Esophagus (tissue), 2 donors: Measurements from ENCODE around the gene SRGN. TPM values are rescaled to one million over a fixed set of nuclear protein-coding genes. Genes with fewer than 3 reads are reported as not detected.

Experiments
- H3K27ac ChIP-seq, 2 donors: one replicate each; pipeline ENCODE4 v1.5.1; 2013; ENCODE audit warnings: low read depth in 2 of 2, mild to moderate bottlenecking in 2 of 2, inconsistent platforms in 1 of 2, low read length in 1 of 2, moderate library complexity in 1 of 2
- H3K27me3 ChIP-seq, 2 donors: one replicate each; pipeline ENCODE4 v1.6.1; 2013; ENCODE audit warnings: low read length in 2 of 2, control low read depth in 1 of 2, mild to moderate bottlenecking in 1 of 2; ENCODE audit not compliant: insufficient read depth in 2 of 2, control insufficient read depth in 1 of 2
- H3K36me3 ChIP-seq, 2 donors: one replicate each; pipeline ENCODE4 v1.6.1; 2013; ENCODE audit warnings: low read length in 1 of 2; ENCODE audit not compliant: control insufficient read depth in 2 of 2, insufficient read depth in 2 of 2
- H3K4me1 ChIP-seq, 2 donors: one replicate each; pipeline ENCODE4 v1.6.1; 2013; ENCODE audit warnings: low read length in 1 of 2; ENCODE audit not compliant: control insufficient read depth in 2 of 2, insufficient read depth in 2 of 2
- H3K4me3 ChIP-seq, 2 donors: one replicate each; pipeline ENCODE4 v1.5.1; 2013; ENCODE audit warnings: low read length in 2 of 2, mild to moderate bottlenecking in 2 of 2, low read depth in 1 of 2, moderate library complexity in 1 of 2
- H3K9me3 ChIP-seq, 2 donors: one replicate each; pipeline ENCODE4 v1.6.1; 2013; ENCODE audit warnings: mild to moderate bottlenecking in 2 of 2, low read depth in 1 of 2, low read length in 1 of 2, moderate library complexity in 1 of 2; ENCODE audit not compliant: control insufficient read depth in 2 of 2, insufficient read depth in 1 of 2
- WGBS, 2 donors: extraction: QIAGEN DNeasy Blood & Tissue Kit; methylation state at CpG; one replicate each; pipeline ENCODE4 v1.1.7; 2013; 5-methylcytosine and 5-hydroxymethylcytosine counted together
- polyA plus RNA-seq, 2 donors: library from polyadenylated mRNA; stranded (reverse); fragments of 200-250 nt; gene quantifications; one replicate each; pipeline ENCODE4 v1.2.3, GENCODE V29; 2013
- donor health status: healthy with polysubstance abuse.
- donor health status: Bipolar disorder and iron deficiency.

Gene SRGN
- polyA plus RNA-seq, 2 donors, result 7.3 to 14.9 TPM

- no peaks in the 10 kb centered on the region for H3K36me3 ChIP-seq
- 86 to 88% methylated on average over 19 of the region's 19 CpGs for WGBS, 2 donors
- no peak overlapping the region for H3K4me3 ChIP-seq
- H3K9me3 ChIP-seq, result no peaks in the 10 kb centered on the region
- no peak overlapping the region for H3K27ac ChIP-seq
- H3K27me3 ChIP-seq, result no peaks in the 10 kb centered on the region
- no peaks in the 10 kb centered on the region for H3K4me1 ChIP-seq
These were observed 18.5 kb upstream of the SRGN start for GRCh38 chr10:69069090-69070042.

- H3K4me3 ChIP-seq, result no peak overlapping the region
- H3K4me1 ChIP-seq, result no peaks in the 10 kb centered on the region
- no peaks in the 10 kb centered on the region for H3K36me3 ChIP-seq
- no peaks in the 10 kb centered on the region for H3K27me3 ChIP-seq
- no peaks in the 10 kb centered on the region for H3K9me3 ChIP-seq
- no peak overlapping the region for H3K27ac ChIP-seq
- 86 to 90% methylated on average over 4 of the region's 4 CpGs for WGBS, 2 donors
These were observed 17.0 kb upstream of the SRGN start for GRCh38 chr10:69070951-69071350.

DNA sequence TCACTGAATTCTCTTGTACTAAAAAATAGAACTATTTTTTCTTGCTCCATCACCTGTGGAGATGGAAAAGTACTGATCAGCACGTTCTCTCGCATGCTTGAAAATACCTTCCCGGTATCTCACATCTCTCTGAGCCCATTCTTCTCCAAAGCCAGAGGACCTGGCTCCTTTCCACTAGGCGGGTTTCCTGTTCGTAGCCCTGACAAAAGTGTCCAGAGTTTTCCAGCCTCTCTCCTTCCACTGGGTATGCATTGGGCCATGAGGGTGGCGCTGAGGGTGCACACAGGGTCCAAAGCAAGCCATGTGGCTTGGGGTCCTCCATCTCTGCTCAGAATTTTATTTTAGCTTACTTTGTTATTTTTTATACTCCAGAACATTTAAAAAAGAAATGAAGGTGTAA lies 16.3 kb upstream of the SRGN start:
- WGBS, 2 donors, result 82 to 83% methylated on average over 6 of the region's 6 CpGs

DNA sequence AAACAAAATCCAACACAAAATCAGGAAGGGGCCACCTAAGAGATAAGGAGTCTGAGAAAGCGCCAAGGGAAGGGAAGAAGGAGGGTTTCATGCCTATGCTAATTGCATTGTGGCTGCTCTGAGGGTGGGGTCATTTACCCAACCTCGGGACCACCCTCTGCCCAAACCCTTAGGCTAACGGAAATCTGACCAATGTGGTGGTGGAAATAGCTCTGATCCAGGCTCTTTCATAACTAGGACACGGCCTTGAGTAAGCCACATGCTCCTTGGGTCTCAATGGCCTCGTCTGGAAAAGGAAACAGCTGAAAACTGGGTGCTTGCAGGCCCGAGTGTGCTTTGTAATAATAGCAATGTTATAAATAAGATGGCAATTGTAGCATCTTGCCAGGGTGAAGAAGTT lies 14.9 kb upstream of the SRGN start:
- Histone ChIP-seq H3K9me3 (no peaks in the 10 kb centered on the region), H3K4me3 (no peak overlapping the region), H3K4me1 (no peaks in the 10 kb centered on the region), H3K27ac (no peak overlapping the region), H3K36me3 (no peaks in the 10 kb centered on the region), H3K27me3 (no peaks in the 10 kb centered on the region)
- WGBS, 2 donors, result 69 to 74% methylated on average over 6 of the region's 6 CpGs

More for the DNA sequence above, 16.3 kb upstream of the SRGN start:
- Histone ChIP-seq H3K36me3 (no peaks in the 10 kb centered on the region), H3K9me3 (no peaks in the 10 kb centered on the region), H3K4me1 (no peaks in the 10 kb centered on the region), H3K27ac (no peak overlapping the region), H3K4me3 (no peak overlapping the region), H3K27me3 (no peaks in the 10 kb centered on the region)

- 60% methylated on average over 8 of the region's 8 CpGs for WGBS, 2 donors
- H3K4me1 ChIP-seq, result no peaks in the 10 kb centered on the region
- no peaks in the 10 kb centered on the region for H3K36me3 ChIP-seq
- H3K27ac ChIP-seq, result no peak overlapping the region
- H3K4me3 ChIP-seq, result no peak overlapping the region
- H3K9me3 ChIP-seq, result no peaks in the 10 kb centered on the region
- H3K27me3 ChIP-seq, result no peaks in the 10 kb centered on the region
These were observed 14.1 kb upstream of the SRGN start for GRCh38 chr10:69073736-69074364.

DNA sequence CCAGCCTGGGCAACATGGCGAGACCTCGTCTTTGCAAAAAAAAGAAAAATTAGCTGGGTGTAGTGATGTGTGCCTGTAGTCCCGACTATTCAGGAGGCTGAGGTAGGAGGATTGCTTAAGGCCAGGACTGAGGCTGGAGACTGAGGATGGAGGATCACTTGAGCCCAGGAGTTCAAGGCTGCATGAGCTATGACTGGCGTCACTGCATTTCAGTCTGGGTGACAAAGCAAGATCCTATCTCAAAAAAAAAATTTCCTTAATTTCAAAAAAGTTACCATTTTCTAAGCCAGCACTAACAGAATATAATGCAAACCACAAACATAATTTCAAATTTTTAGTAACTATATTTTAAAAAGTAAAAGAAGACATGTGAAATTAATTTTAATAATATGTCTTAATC lies 13.4 kb upstream of the SRGN start:
- Histone ChIP-seq H3K9me3 (no peaks in the 10 kb centered on the region), H3K4me3 (no peak overlapping the region), H3K27ac (no peak overlapping the region), H3K4me1 (no peaks in the 10 kb centered on the region), H3K36me3 (no peaks in the 10 kb centered on the region), H3K27me3 (no peaks in the 10 kb centered on the region)
- WGBS, 2 donors, result 92 to 93% methylated on average over 4 of the region's 4 CpGs

DNA sequence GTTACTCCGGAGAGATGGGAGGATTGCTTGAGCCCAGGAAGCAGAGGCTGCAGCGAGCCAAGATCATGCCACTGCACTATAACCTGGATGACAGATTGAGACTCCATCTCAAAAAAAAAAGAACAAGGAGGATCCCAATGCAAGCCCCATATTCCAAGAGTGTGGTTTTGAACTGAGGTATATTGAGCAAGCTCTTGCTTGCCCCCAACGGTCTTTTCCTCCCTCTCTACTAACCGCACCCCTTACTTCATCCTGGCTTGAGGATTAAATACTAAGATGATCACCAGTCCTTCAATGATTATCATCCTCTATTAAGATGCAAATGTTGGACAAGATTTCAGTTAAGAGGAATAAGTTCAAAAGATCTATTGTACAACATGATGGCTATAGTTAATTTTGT lies 12.5 kb upstream of the SRGN start:
- Histone ChIP-seq H3K9me3 (no peaks in the 10 kb centered on the region), H3K4me1 (no peaks in the 10 kb centered on the region), H3K4me3 (no peak overlapping the region), H3K36me3 (no peaks in the 10 kb centered on the region), H3K27me3 (no peaks in the 10 kb centered on the region), H3K27ac (no peak overlapping the region)
- 80 to 82% methylated on average over 4 of the region's 4 CpGs for WGBS, 2 donors

DNA sequence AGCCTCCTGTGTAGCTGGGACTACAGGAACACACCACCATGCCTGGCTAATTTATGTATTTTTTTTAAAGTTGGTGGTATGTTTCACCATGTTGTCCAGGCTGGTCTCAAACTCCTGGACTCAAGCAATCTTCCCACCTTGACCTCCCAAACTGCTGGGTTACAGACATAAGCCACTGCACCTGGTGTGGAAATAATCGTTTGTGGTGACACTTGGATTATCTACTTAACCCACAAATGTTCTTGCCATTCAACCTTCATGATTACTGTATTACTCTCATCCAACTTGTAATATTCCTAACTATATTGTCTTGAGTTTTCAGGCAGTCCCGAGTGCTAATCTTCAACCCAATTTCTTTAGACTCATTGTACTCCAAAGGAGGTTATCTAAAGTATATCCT lies 9.6 kb upstream of the SRGN start:
- WGBS, 2 donors, result 58 to 74% methylated on average over 2 of the region's 2 CpGs
- Histone ChIP-seq H3K4me1 (no peaks in the 10 kb centered on the region), H3K36me3 (no peaks in the 10 kb centered on the region), H3K27me3 (no peaks in the 10 kb centered on the region), H3K27ac (no peak overlapping the region), H3K4me3 (no peak overlapping the region), H3K9me3 (no peaks in the 10 kb centered on the region)

DNA sequence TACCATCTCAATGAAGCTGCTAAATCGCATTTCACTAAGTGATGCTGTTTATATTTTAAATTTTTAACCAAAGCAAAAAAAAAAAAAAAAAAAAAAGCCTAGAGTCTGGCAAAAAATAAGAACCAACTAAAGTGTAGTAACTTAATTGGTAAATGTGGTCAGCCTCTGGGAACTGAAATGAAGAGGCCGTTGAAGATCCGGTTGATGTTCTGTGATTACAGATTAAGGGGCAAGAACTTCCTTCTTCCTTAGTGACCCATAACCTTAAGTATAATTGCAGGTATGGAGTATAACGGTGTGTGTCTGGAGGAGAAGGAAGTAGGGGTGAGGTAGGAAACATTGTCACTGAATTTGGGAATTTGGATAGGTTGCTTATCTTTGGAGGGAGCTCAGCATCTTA lies 7.7 kb upstream of the SRGN start:
- Histone ChIP-seq H3K9me3 (no peaks in the 10 kb centered on the region), H3K4me1 (no peaks in the 10 kb centered on the region), H3K27ac (no peak overlapping the region), H3K36me3 (no peaks in the 10 kb centered on the region), H3K4me3 (no peak overlapping the region), H3K27me3 (no peaks in the 10 kb centered on the region)
- WGBS, 2 donors, result 75 to 76% methylated on average over 4 of the region's 4 CpGs
